KMS-11 (cell line): ENCODE results near the gene GRM5.

Source experiments
- H2AFZ ChIP-seq: fragments of 200-600 bp; sonication (generic); 2 replicates; pipeline ENCODE4 v1.6.1; 2016; ENCODE audit warnings: antibody characterized with exemption, mixed run types, low read depth
- H3K27ac ChIP-seq: fragments of 200-600 bp; sonication (generic); 2 replicates; pipeline ENCODE4 v1.6.1; 2016; ENCODE audit warnings: mild to moderate bottlenecking, mixed run types
- H3K27me3 ChIP-seq: fragments of 200-600 bp; sonication (generic); 2 replicates; pipeline ENCODE4 v1.6.1; 2017; ENCODE audit warnings: mild to moderate bottlenecking, low read depth, mixed run types, moderate library complexity; ENCODE audit not compliant: insufficient read depth
- H3K36me3 ChIP-seq: fragments of 200-600 bp; sonication (generic); 2 replicates; pipeline ENCODE4 v1.6.1; 2017; ENCODE audit warnings: mild to moderate bottlenecking, mixed run types; ENCODE audit not compliant: insufficient read depth
- H3K4me1 ChIP-seq: fragments of 200-600 bp; sonication (generic); 2 replicates; pipeline ENCODE4 v1.6.1; 2016; ENCODE audit warnings: mild to moderate bottlenecking, low read depth, mixed run types; ENCODE audit not compliant: poor library complexity, severe bottlenecking
- H3K4me2 ChIP-seq: fragments of 200-600 bp; sonication (generic); 2 replicates; pipeline ENCODE4 v1.7.0; 2016; ENCODE audit warnings: mild to moderate bottlenecking, mixed run types
- H3K4me3 ChIP-seq: fragments of 200-600 bp; sonication (generic); IDR thresholded peaks from 2 replicates; pipeline ENCODE4 v1.6.1; 2017; ENCODE audit warnings: low read depth, low read length, mixed read lengths; ENCODE audit not compliant: insufficient read depth
- H3K79me2 ChIP-seq: fragments of 200-600 bp; sonication (generic); 2 replicates; pipeline ENCODE4 v1.6.1; 2016; ENCODE audit warnings: low read depth, mixed run types; ENCODE audit not compliant: insufficient read depth
- H3K9ac ChIP-seq: fragments of 200-600 bp; sonication (generic); 2 replicates; pipeline ENCODE4 v1.6.1; 2016; ENCODE audit warnings: mild to moderate bottlenecking, mixed run types
- H4K20me1 ChIP-seq: fragments of 200-600 bp; sonication (generic); 2 replicates; pipeline ENCODE4 v1.6.1; 2016; ENCODE audit warnings: mild to moderate bottlenecking, mixed run types; ENCODE audit not compliant: insufficient read depth
- CTCF ChIP-seq: fragments of 200-600 bp; sonication (generic); conservative IDR thresholded peaks from 2 replicates; pipeline ENCODE4 v1.6.1; 2017; ENCODE audit warnings: low read depth, mild to moderate bottlenecking, antibody characterized with exemption, low read length, moderate library complexity, mixed read lengths

GRM5 gene

GRCh38 chr11:88827018-88827676 lies 238.6 kb downstream of the GRM5 start:
- no peak for TF ChIP-seq CTCF
- Histone ChIP-seq H3K4me1 (no peaks in the 10 kb centered on the region), H3K27ac (no peak overlapping the region), H3K36me3 (no peaks in the 10 kb centered on the region), H2AFZ (no peak overlapping the region), H3K79me2 (no peaks in the 10 kb centered on the region), H3K9ac (no peak overlapping the region), H3K27me3 (no peaks in the 10 kb centered on the region), H4K20me1 (no peaks in the 10 kb centered on the region), H3K4me3 (no peak overlapping the region), H3K4me2 (no peak overlapping the region)

- no peaks in the 10 kb centered on the region for H3K36me3 ChIP-seq
- no peaks in the 10 kb centered on the region for H3K79me2 ChIP-seq
- H3K27ac ChIP-seq = no peak overlapping the region
- H3K4me3 ChIP-seq = no peak overlapping the region
- H2AFZ ChIP-seq = no peak overlapping the region
- peaks cover under 1% of the 10 kb centered on the region for H3K4me1 ChIP-seq
- no peaks in the 10 kb centered on the region for H3K27me3 ChIP-seq
- H3K9ac ChIP-seq = no peak overlapping the region
- TF ChIP-seq CTCF = no peak
- H3K4me2 ChIP-seq = no peak overlapping the region
- H4K20me1 ChIP-seq = no peaks in the 10 kb centered on the region
Measured at GRCh38 chr11:88819616-88820015, 246.2 kb downstream of the GRM5 start.

GRCh38 chr11:88818978-88819377 lies 246.8 kb downstream of the GRM5 start:
- no peaks in the 10 kb centered on the region for H3K79me2 ChIP-seq
- no peak overlapping the region for H3K4me2 ChIP-seq
- no peaks in the 10 kb centered on the region for H3K27me3 ChIP-seq

GRCh38 chr11:88815505-88815904 lies 250.3 kb downstream of the GRM5 start:
- TF ChIP-seq CTCF = no peak
- H3K27ac ChIP-seq = no peak overlapping the region
- H3K4me1 ChIP-seq = peaks cover 22% of the 10 kb centered on the region
- no peak overlapping the region for H3K9ac ChIP-seq
- no peaks in the 10 kb centered on the region for H3K79me2 ChIP-seq
- no peak overlapping the region for H2AFZ ChIP-seq
- no peaks in the 10 kb centered on the region for H3K36me3 ChIP-seq
- H3K27me3 ChIP-seq = no peaks in the 10 kb centered on the region
- no peak overlapping the region for H3K4me2 ChIP-seq
- no peaks in the 10 kb centered on the region for H4K20me1 ChIP-seq
- no peak overlapping the region for H3K4me3 ChIP-seq

More at GRCh38 chr11:88818978-88819377, 246.8 kb downstream of the GRM5 start:
- no peak overlapping the region for H2AFZ ChIP-seq
- no peaks in the 10 kb centered on the region for H4K20me1 ChIP-seq
- TF ChIP-seq CTCF = no peak
- no peaks in the 10 kb centered on the region for H3K36me3 ChIP-seq
- no peak overlapping the region for H3K27ac ChIP-seq
- no peak overlapping the region for H3K9ac ChIP-seq
- no peak overlapping the region for H3K4me3 ChIP-seq
- H3K4me1 ChIP-seq = peaks cover 7% of the 10 kb centered on the region
